T-helper 9 cell (primary cell): Measurements from ENCODE around the gene HEMK1.

Experiments used
- DNase-seq: peaks from one replicate; pipeline ENCODE4 v3.0.0-alpha.2; 2020

Gene HEMK1

GRCh38 chr3:50575372-50575771 is 6.0 kb downstream of the HEMK1 start:
- no peak for DNase-seq

- no peak for DNase-seq
Measured at GRCh38 chr3:50577348-50577747, 8.0 kb downstream of the HEMK1 start.

GRCh38 chr3:50580683-50581458 is 11.5 kb downstream of the HEMK1 start:
- no peak for DNase-seq

- DNase-seq: no peak
Measured at GRCh38 chr3:50581459-50581842, 12.1 kb downstream of the HEMK1 start.

- no peak for DNase-seq
Measured at GRCh38 chr3:50582083-50582482, 12.8 kb downstream of the HEMK1 start.

- no peak for DNase-seq
Measured at GRCh38 chr3:50583897-50584296, 14.6 kb downstream of the HEMK1 start.

- no peak for DNase-seq
Measured at GRCh38 chr3:50584391-50584790, 15.1 kb downstream of the HEMK1 start.

- no peak for DNase-seq
Measured at GRCh38 chr3:50585919-50586762, 16.8 kb downstream of the HEMK1 start.

GRCh38 chr3:50586763-50587070 is 17.4 kb downstream of the HEMK1 start:
- no peak for DNase-seq

GRCh38 chr3:50587373-50587772 is 18.1 kb downstream of the HEMK1 start:
- no peak for DNase-seq

- DNase-seq: peak; percentile 42
Measured at GRCh38 chr3:50587806-50588758, 18.8 kb downstream of the HEMK1 start.

GRCh38 chr3:50588759-50589433 is 19.6 kb downstream of the HEMK1 start:
- DNase-seq: no peak

GRCh38 chr3:50591196-50591741 is 21.9 kb downstream of the HEMK1 start:
- DNase-seq: no peak

- no peak for DNase-seq
Measured at GRCh38 chr3:50592568-50592967, 23.2 kb downstream of the HEMK1 start.

GRCh38 chr3:50594253-50594785 is 25.0 kb downstream of the HEMK1 start:
- no peak for DNase-seq

GRCh38 chr3:50599115-50599715 is 29.9 kb downstream of the HEMK1 start:
- no peak for DNase-seq

GRCh38 chr3:50599716-50600118 is 30.4 kb downstream of the HEMK1 start:
- no peak for DNase-seq

GRCh38 chr3:50600141-50600753 is 30.9 kb downstream of the HEMK1 start:
- no peak for DNase-seq

GRCh38 chr3:50600841-50601591 is 31.7 kb downstream of the HEMK1 start:
- peak; percentile 47 for DNase-seq

GRCh38 chr3:50602595-50603191 is 33.4 kb downstream of the HEMK1 start:
- DNase-seq: no peak
